Measurements from ENCODE around the gene NTM.

DNA sequence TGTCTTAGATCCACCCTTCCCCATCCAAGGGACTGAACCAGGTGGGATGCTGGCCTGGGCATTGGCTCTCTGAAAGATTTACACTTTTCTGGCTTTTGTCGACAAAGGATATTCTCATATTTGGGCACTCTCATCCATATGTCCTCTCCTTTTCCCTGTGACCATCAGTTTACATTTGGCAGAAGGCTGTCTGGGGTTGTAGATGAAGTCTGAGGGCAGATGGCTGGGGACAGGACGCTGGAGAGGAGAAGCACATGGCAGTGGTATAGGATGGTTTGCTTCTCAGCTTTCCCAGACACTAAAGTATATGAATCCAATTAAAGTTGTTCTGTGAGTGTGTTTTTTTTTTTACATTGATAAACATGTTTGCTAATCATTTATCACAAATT, 757.5 kb downstream of the NTM start:
- TF ChIP-seq POLR2A (IDR thresholded peaks at IDR 0.05): no peak
- TF ChIP-seq, protein P1, sequence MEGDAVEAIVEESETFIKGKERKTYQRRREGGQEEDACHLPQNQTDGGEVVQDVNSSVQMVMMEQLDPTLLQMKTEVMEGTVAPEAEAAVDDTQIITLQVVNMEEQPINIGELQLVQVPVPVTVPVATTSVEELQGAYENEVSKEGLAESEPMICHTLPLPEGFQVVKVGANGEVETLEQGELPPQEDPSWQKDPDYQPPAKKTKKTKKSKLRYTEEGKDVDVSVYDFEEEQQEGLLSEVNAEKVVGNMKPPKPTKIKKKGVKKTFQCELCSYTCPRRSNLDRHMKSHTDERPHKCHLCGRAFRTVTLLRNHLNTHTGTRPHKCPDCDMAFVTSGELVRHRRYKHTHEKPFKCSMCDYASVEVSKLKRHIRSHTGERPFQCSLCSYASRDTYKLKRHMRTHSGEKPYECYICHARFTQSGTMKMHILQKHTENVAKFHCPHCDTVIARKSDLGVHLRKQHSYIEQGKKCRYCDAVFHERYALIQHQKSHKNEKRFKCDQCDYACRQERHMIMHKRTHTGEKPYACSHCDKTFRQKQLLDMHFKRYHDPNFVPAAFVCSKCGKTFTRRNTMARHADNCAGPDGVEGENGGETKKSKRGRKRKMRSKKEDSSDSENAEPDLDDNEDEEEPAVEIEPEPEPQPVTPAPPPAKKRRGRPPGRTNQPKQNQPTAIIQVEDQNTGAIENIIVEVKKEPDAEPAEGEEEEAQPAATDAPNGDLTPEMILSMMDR (IDR thresholded peaks at IDR 0.05): no peak
